K562 (cell line): ENCODE data around the gene SRSF9. TPM values are rescaled to one million over a fixed set of nuclear protein-coding genes. Genes with fewer than 3 reads are reported as not detected.

Source experiments
- ATAC-seq: fragments of 200-7000 bp; cut with Tn5 transposase; 3 replicates; pipeline ENCODE4 v1.9.1; 2020; ENCODE audit warnings: moderate library complexity
- BruUV-seq: library from RNA; stranded (reverse); fragments of 400-500 nt; replicated peaks from 2 replicates; lab custom pipeline; 2021; lab: Mats Ljungman, UMichigan
- CTCF ChIA-PET: fragments of 300-600 bp; formaldehyde crosslinking; extraction: SDS; loops from one replicate; lab custom pipeline; 2021; ENCODE audit warnings: low intra/inter-chr PET ratio; lab: Yijun Ruan, JAX
- POLR2A ChIA-PET: fragments of 300-600, 350-650 bp; sonication (Branson Sonifier 250); formaldehyde crosslinking; extraction: SDS; loops from one replicate; lab custom pipeline; 2021; ENCODE audit warnings: antibody characterized with exemption, inconsistent platforms; lab: Yijun Ruan, JAX
- DNase-seq, 4 experiments: peaks; one replicate each; pipeline versions ENCODE4 v3.0.0 to v3.0.0-alpha.2; 2011 to 2018; ENCODE audit warnings: low spot score in 3 of 4, mixed read lengths in 3 of 4; ENCODE audit errors: extremely low read depth in 1 of 4
- FAIRE-seq: peaks from 2 replicates; lab custom pipeline; 2011; peaks lifted over from hg19 to GRCh38; lab: Jason Lieb, UNC
- H2AFZ ChIP-seq: 2 replicates; pipeline ENCODE4 v1.6.0; 2011; ENCODE audit warnings: low read depth, low read length, control low read depth, inconsistent platforms
- H3K27ac ChIP-seq: fragments of 200-600 bp; 3 replicates; pipeline ENCODE4 v1.8.0; 2011; ENCODE audit warnings: low read depth, mild to moderate bottlenecking, control low read depth, inconsistent platforms, low read length, moderate library complexity, mixed read lengths; ENCODE audit errors: extremely low read depth
- H3K27me3 ChIP-seq, 2 experiments: fragments of 300-600 bp in 1 of 2; 2 replicates in 1 of 2; 3 replicates in 1 of 2; pipeline versions ENCODE4 v1.6.0 to v1.8.0; 2011; ENCODE audit warnings: inconsistent platforms in 2 of 2, low read length in 2 of 2, mild to moderate bottlenecking in 1 of 2, mixed read lengths in 1 of 2, moderate library complexity in 1 of 2; ENCODE audit not compliant: control insufficient read depth in 2 of 2, insufficient read depth in 2 of 2
- H3K36me3 ChIP-seq: fragments of 300-600 bp; 3 replicates; pipeline ENCODE4 v1.8.0; 2011; ENCODE audit warnings: mild to moderate bottlenecking, low read length, inconsistent platforms; ENCODE audit not compliant: control insufficient read depth, insufficient read depth
- H3K4me1 ChIP-seq, 2 experiments: fragments of 200-600 bp in 1 of 2; replicated peaks in 1 of 2; 2 replicates in 1 of 2; 3 replicates in 1 of 2; pipeline versions ENCODE4 v1.5.1 to v1.8.0; 2011; ENCODE audit warnings: inconsistent platforms in 2 of 2, low read length in 2 of 2, mild to moderate bottlenecking in 1 of 2, mixed read lengths in 1 of 2, moderate library complexity in 1 of 2; ENCODE audit not compliant: control insufficient read depth in 2 of 2, insufficient read depth in 2 of 2
- H3K4me2 ChIP-seq: 2 replicates; pipeline ENCODE4 v1.6.1; 2011; ENCODE audit warnings: low read length, control low read depth, inconsistent platforms, mixed read lengths; ENCODE audit not compliant: insufficient read depth
- H3K4me3 ChIP-seq: fragments of 200-600 bp; sonication (generic), shearing (Covaris generic); 2 replicates; pipeline ENCODE4 v1.5.1; 2016; ENCODE audit warnings: control low read depth, inconsistent platforms
- H3K79me2 ChIP-seq: fragments of 200-600 bp; 3 replicates; pipeline ENCODE4 v1.8.0; 2011; ENCODE audit warnings: low read length, inconsistent platforms; ENCODE audit not compliant: control insufficient read depth, insufficient read depth
- H3K9ac ChIP-seq, 2 experiments: 2 replicates each; pipeline versions ENCODE4 v1.6.0 to v1.6.1; 2011; ENCODE audit warnings: low read depth in 2 of 2, low read length in 2 of 2, control low read depth in 1 of 2, inconsistent platforms in 1 of 2, mild to moderate bottlenecking in 1 of 2, mixed read lengths in 1 of 2; ENCODE audit not compliant: insufficient read depth in 1 of 2
- H3K9me1 ChIP-seq: one replicate; pipeline ENCODE4 v1.6.0; 2011; ENCODE audit warnings: inconsistent platforms, mild to moderate bottlenecking, low read length, moderate library complexity; ENCODE audit not compliant: control insufficient read depth, insufficient read depth
- H3K9me3 ChIP-seq: replicated peaks from 2 replicates; pipeline ENCODE4 v1.5.1; 2011; ENCODE audit warnings: low read depth, low read length, inconsistent platforms; ENCODE audit not compliant: control insufficient read depth, insufficient read depth
- H4K20me1 ChIP-seq: replicated peaks from 2 replicates; pipeline ENCODE4 v1.6.1; 2011; ENCODE audit warnings: low read length, inconsistent platforms, mixed read lengths; ENCODE audit not compliant: control insufficient read depth, insufficient read depth
- ATF6 ChIP-seq: sonication (generic); formaldehyde crosslinking; IDR thresholded peaks from 2 replicates; pipeline ENCODE4 v1.4.0; 2020; ENCODE audit warnings: mild to moderate bottlenecking, missing genetic modification reagents
- BACH1 ChIP-seq: fragments of 200-800 bp; sonication (Bioruptor generic); IDR thresholded peaks from 2 replicates; pipeline ENCODE4 v1.6.1; 2016; ENCODE audit warnings: missing genetic modification characterization, missing compliant biosample characterization
- C11orf30 ChIP-seq: fragments of 450-650 bp; IDR thresholded peaks from 2 replicates; pipeline ENCODE4 v1.6.1; 2016; ENCODE audit warnings: low read depth, mild to moderate bottlenecking
- CTBP1 ChIP-seq: fragments of 450-650 bp; IDR thresholded peaks from 2 replicates; pipeline ENCODE4 v1.6.1; 2016; ENCODE audit warnings: borderline replicate concordance
- ESRRB ChIP-seq: fragments of 250-450 bp; sonication (Bioruptor Pico); IDR thresholded peaks from 2 replicates; pipeline ENCODE4 v1.5.0; 2020; ENCODE audit warnings: mild to moderate bottlenecking, moderate library complexity, borderline replicate concordance
- GABPB2 ChIP-seq: fragments of 250-450 bp; sonication (Bioruptor Pico); conservative IDR thresholded peaks from 2 replicates; pipeline ENCODE4 v1.5.1; 2021; ENCODE audit warnings: mild to moderate bottlenecking
- GTF2F1 ChIP-seq: IDR thresholded peaks from 2 replicates; pipeline ENCODE4 v1.6.1; 2011; ENCODE audit warnings: low read depth, low read length, improper control_type of control experiment
- ILF3 ChIP-seq: fragments of 450-650 bp; IDR thresholded peaks from 2 replicates; pipeline ENCODE4 v1.6.1; 2018; ENCODE audit warnings: antibody characterized with exemption, mild to moderate bottlenecking, moderate library complexity, borderline replicate concordance
- KLF6 ChIP-seq: fragments of 250-450 bp; sonication (Bioruptor Pico); IDR thresholded peaks from 2 replicates; pipeline ENCODE4 v1.4.0; 2020; ENCODE audit warnings: mild to moderate bottlenecking, moderate library complexity, borderline replicate concordance
- MAFF ChIP-seq: IDR thresholded peaks from 2 replicates; pipeline ENCODE4 v1.6.1; 2012; ENCODE audit warnings: low read length, improper control_type of control experiment
- MAFK ChIP-seq: IDR thresholded peaks from 2 replicates; pipeline ENCODE4 v1.6.1; 2011; ENCODE audit warnings: low read length, improper control_type of control experiment
- MXI1 ChIP-seq: IDR thresholded peaks from 2 replicates; pipeline ENCODE4 v1.6.1; 2011; ENCODE audit warnings: low read depth, mild to moderate bottlenecking, improper control_type of control experiment, low read length
- NR3C1 ChIP-seq: sonication (generic); formaldehyde crosslinking; IDR thresholded peaks from 2 replicates; pipeline ENCODE4 v1.8.1; 2022; ENCODE audit warnings: missing genetic modification reagents
- PHF8 ChIP-seq: fragments of 200-600 bp; sonication (generic); IDR thresholded peaks from 2 replicates; pipeline ENCODE4 v1.6.1; 2012; ENCODE audit warnings: mixed run types, mild to moderate bottlenecking, inconsistent platforms, low read length, moderate library complexity, borderline replicate concordance
- TEAD1 ChIP-seq, 2 experiments: fragments of 450-650 bp in 1 of 2; sonication (generic) in 1 of 2; formaldehyde crosslinking; IDR thresholded peaks; 2 replicates each; pipeline versions ENCODE4 v1.4.0 to v1.8.0; 2020 to 2022; ENCODE audit warnings: mild to moderate bottlenecking in 2 of 2, missing genetic modification reagents in 1 of 2
- ZBTB33 ChIP-seq: sonication (generic); formaldehyde crosslinking; IDR thresholded peaks from 2 replicates; pipeline ENCODE4 v1.8.1; 2023; ENCODE audit warnings: mild to moderate bottlenecking, missing genetic modification reagents
- ZNF12 ChIP-seq: sonication (generic); formaldehyde crosslinking; IDR thresholded peaks from 2 replicates; pipeline ENCODE4 v1.4.0; 2020; ENCODE audit warnings: mild to moderate bottlenecking, missing genetic modification reagents
- ZNF384 ChIP-seq: IDR thresholded peaks from 2 replicates; pipeline ENCODE4 v1.6.1; 2012; ENCODE audit warnings: low read depth, low read length, improper control_type of control experiment
- WGBS: fragments of 100-300 bp; shearing (Covaris generic); methylation state at CpG from one replicate; pipeline ENCODE4 v1.1.6; 2016; ENCODE audit warnings: low coverage, mixed read lengths; ENCODE audit not compliant: insufficient coverage; ENCODE audit errors: missing lambda C conversion rate; 5-methylcytosine and 5-hydroxymethylcytosine counted together
- in situ Hi-C: fragments of 300-500 bp; cut with MboI; formaldehyde crosslinking; loops from 4 replicates; pipeline ENCODE4 v1.15.0; 2018; ENCODE audit warnings: inconsistent platforms, mixed read lengths
- intact Hi-C: fragments of 100-400 bp; cut with micrococcal nuclease; formaldehyde crosslinking; loops from 2 replicates; pipeline ENCODE4 v1.14.2; 2022
- polyA plus RNA-seq, 8 experiments: library from polyadenylated mRNA; depleted of rRNA in 4 of 8; stranded (reverse) in 5 of 8; unstranded in 3 of 8; fragments of >200 nt; fragmentation: Nextera tagmentation in 2 of 8; fragmentation: Illumina TruSeq in 1 of 8; extraction: Ambion mirVana in 2 of 8; extraction: Trizol in 1 of 8; gene quantifications; 2 replicates each; pipeline versions ENCODE4 v1.2.1 to v1.2.3, GENCODE V29; 2011 to 2014; ENCODE audit warnings: inconsistent platforms in 1 of 8, missing spikeins in 1 of 8
- total RNA-seq, 7 experiments: library from RNA; depleted of rRNA in 6 of 7; stranded (reverse); fragments of >200 nt in 6 of 7; fragmentation: Illumina TruSeq in 2 of 7; extraction: Trizol in 2 of 7; gene quantifications; 2 replicates each; pipeline versions ENCODE4 v1.2.1 to v1.2.3, GENCODE V29; 2011 to 2021; ENCODE audit warnings: low replicate concordance in 1 of 7
- TF ChIP-seq, protein P1 (sequence below), 2 experiments: fragments of 250-450 bp in 1 of 2; fragments of 450-650 bp in 1 of 2; sonication (Bioruptor Pico) in 1 of 2; IDR thresholded peaks; 2 replicates each; pipeline versions ENCODE4 v1.6.1 to v1.8.0; 2016 to 2021; ENCODE audit warnings: mild to moderate bottlenecking in 2 of 2, moderate library complexity in 2 of 2, missing compliant biosample characterization in 1 of 2, missing genetic modification characterization in 1 of 2

Gene SRSF9
- total and polyA plus RNA-seq, 9 of the 15 experiments (the other 6 are each of a cell fraction or from before 2014, with no cell fraction given): 40.3 to 291 (median 230) TPM

GRCh38 chr12:120453977-120454376 lies 15.6 kb downstream of the SRSF9 start:
- POLR2A ChIA-PET: interaction anchor here (0.6 to 8.1 kb wide), 3 partner anchors 8 to 320 kb away, joined by 3 to 38 read pairs (median 18); partner anchors contain the start of genes GATC and TRIAP1
- peak; percentile 71 for FAIRE-seq
- peak; percentile 86 for ATAC-seq
- no peak for TF ChIP-seq ESRRB (CRISPR knock-in tag)
- TF ChIP-seq NR3C1 (CRISPR knock-in tag): no peak
- TF ChIP-seq MAFK: peak; percentile 87
- peak; percentile 32; the same call in 1 of the 2 replicates for TF ChIP-seq ZBTB33
- TF ChIP-seq ATF6 (CRISPR knock-in tag): no peak
- no peak for TF ChIP-seq PHF8
- TF ChIP-seq KLF6 (CRISPR knock-in tag): no peak
- TF ChIP-seq GTF2F1: no peak
- TF ChIP-seq, protein P1, sequence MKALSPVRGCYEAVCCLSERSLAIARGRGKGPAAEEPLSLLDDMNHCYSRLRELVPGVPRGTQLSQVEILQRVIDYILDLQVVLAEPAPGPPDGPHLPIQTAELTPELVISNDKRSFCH (CRISPR knock-in tag; IDR thresholded peaks at IDR 0.05): no peak
- TF ChIP-seq, protein P1 (tag; IDR thresholded peaks at IDR 0.05): no peak
- no peak for TF ChIP-seq MXI1
- TF ChIP-seq ILF3: 0 out of 2 replicates have a peak, but pooled peaks have one; percentile 13
- no peak for TF ChIP-seq BACH1
- TF ChIP-seq TEAD1 (CRISPR knock-in tag; IDR thresholded peaks at IDR 0.05): no peak
- no peak for TF ChIP-seq ZNF384
- TF ChIP-seq GABPB2: no peak
- peak; percentile 88 for TF ChIP-seq C11orf30
- TF ChIP-seq CTBP1: no peak
- no peak for TF ChIP-seq ZNF12
- TF ChIP-seq MAFF: peak; percentile 84

More at GRCh38 chr12:120453977-120454376, 15.6 kb downstream of the SRSF9 start:
- Histone ChIP-seq H3K9ac (no peak overlapping the region), H4K20me1 (0 out of 2 replicates have a peak, but pooled peaks cover 14% of the 10 kb centered on the region), H3K79me2 (peaks cover 16% of the 10 kb centered on the region), H3K27me3 (no peaks in the 10 kb centered on the region), H2AFZ (no peak overlapping the region), H3K27ac (no peak overlapping the region), H3K4me3 (no peak overlapping the region), H3K4me2 (no peak overlapping the region), H3K9me1 (no peaks in the 10 kb centered on the region), H3K9me3 (no peaks in the 10 kb centered on the region), H3K4me1 (no peaks in the 10 kb centered on the region; a peak in 1 of 5 replicates), H3K36me3 (peaks cover 83% of the 10 kb centered on the region)
- BruUV-seq: no TSS peak
- WGBS: 57% methylated on average over 4 of the region's 4 CpGs
- peak; percentile 43 to 48 (median 46) for DNase-seq
- in situ Hi-C loops (no loop called here), intact Hi-C loops (no loop called here)
- CTCF ChIA-PET: interaction anchor here (0.6 kb wide), 1 partner anchor 233 kb away, joined by 3 read pairs; the partner anchor contains the start of gene MLEC
